Cardiac muscle cell (in vitro differentiated cells and primary cell): Measurements from ENCODE around the gene TMEM175. TPM values are rescaled to one million over a fixed set of nuclear protein-coding genes. Genes with fewer than 3 reads are reported as not detected.

Source experiments
- DNase-seq, 2 donors: peaks; one replicate each; pipeline versions ENCODE4 v3.0.0 to v3.0.0-alpha.2; 2010 to 2017; ENCODE audit warnings: low read depth in 1 of 2, low spot score in 1 of 2
- H3K27ac ChIP-seq: fragments of 200-600 bp; sonication (generic); 2 replicates; pipeline ENCODE4 v1.5.1; 2016
- H3K27me3 ChIP-seq: fragments of 200-600 bp; sonication (generic); 2 replicates; pipeline ENCODE4 v1.6.0; 2016; ENCODE audit warnings: control low read depth
- H3K36me3 ChIP-seq: fragments of 200-600 bp; sonication (generic); 2 replicates; pipeline ENCODE4 v1.5.1; 2016; ENCODE audit warnings: control low read depth
- H3K4me1 ChIP-seq: fragments of 200-600 bp; sonication (generic); 2 replicates; pipeline ENCODE4 v1.8.1; 2017; ENCODE audit warnings: low read depth, mild to moderate bottlenecking, mixed run types
- H3K4me3 ChIP-seq: fragments of 200-600 bp; sonication (generic); 2 replicates; pipeline ENCODE4 v1.5.1; 2016; ENCODE audit warnings: mild to moderate bottlenecking
- H3K9me3 ChIP-seq: fragments of 200-600 bp; sonication (generic); 2 replicates; pipeline ENCODE4 v1.5.1; 2017; ENCODE audit warnings: low read depth, mild to moderate bottlenecking, control low read depth
- CTCF ChIP-seq: IDR thresholded peaks from 2 replicates; pipeline ENCODE4 v1.5.1; 2012; ENCODE audit warnings: low read depth, mild to moderate bottlenecking, low read length
- polyA plus RNA-seq: library from polyadenylated mRNA; unstranded; fragments of >200 nt; fragmentation: Nextera tagmentation; extraction: Ambion mirVana; gene quantifications from 2 replicates; pipeline ENCODE4 v1.2.1, GENCODE V29; 2016
- total RNA-seq: library from RNA; depleted of rRNA; stranded (reverse); fragments of >200 nt; gene quantifications from 2 replicates; pipeline ENCODE4 v1.2.3, GENCODE V29; 2016

The TMEM175 gene
- total and polyA plus RNA-seq, 2 experiments from 2014 or later: 31.6 to 35.1 TPM

- no peaks in the 10 kb centered on the region for H3K27me3 ChIP-seq
- no peak for DNase-seq
- H3K4me3 ChIP-seq: peak overlapping the region; percentile 46
- H3K27ac ChIP-seq: no peak overlapping the region
- H3K9me3 ChIP-seq: no peaks in the 10 kb centered on the region
- peaks cover 11% of the 10 kb centered on the region for H3K4me1 ChIP-seq
- TF ChIP-seq CTCF: no peak
- H3K36me3 ChIP-seq: no peaks in the 10 kb centered on the region
These were observed 55.6 kb downstream of the TMEM175 start for GRCh38 chr4:987624-988513.

DNA sequence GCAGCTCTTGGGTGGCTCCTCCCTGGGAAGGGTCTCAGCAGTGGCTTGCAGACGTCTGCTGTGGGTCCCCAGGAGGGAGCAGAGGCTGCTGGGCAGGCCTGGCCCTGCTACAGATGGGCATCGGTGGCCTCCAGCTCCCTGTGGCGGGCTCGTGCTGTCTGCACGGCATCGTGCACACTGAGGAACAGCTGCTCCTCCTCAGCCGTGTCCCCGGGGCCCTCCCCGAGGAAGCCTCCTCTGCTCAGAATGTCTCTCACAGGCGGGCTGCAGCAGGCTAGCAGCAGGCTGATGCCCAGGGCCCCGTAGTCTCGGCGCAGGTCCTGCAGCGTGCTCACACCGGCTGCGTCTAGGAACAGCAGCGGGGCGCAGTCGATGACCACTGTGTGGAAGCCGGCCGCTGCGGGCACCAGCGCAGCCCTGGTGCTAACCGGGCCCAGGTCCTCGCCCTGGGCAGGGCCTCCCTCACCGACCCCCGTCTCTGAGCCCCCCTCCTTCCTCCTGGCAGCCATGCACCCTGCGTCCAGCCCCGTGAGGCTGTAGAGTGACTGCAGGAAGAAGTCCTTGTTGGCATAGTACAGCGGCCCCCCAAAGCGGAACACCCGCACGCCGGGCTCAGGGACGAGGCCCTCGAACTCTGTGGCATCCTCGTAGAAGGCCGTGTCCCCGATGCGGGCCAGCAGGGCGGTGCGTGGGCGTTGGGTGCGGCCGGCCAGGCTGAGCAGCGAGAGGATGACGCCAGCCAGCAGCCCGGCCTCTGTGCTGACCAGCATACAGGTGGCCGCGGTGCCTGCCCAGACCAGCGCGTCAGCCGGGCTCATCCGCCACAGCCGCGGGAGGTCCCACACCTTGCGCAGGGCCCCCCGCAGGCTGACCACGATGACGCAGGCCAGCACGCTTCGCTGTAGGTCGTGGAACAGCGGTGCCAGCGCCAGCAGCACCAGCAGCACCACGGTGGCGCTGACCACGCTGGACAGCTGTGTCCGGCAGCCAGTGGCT is 56.8 kb downstream of the TMEM175 start:
- H3K4me3 ChIP-seq: no peak overlapping the region
- no peak for TF ChIP-seq CTCF
- H3K36me3 ChIP-seq: no peaks in the 10 kb centered on the region
- H3K9me3 ChIP-seq: no peaks in the 10 kb centered on the region
- peaks cover 11% of the 10 kb centered on the region for H3K4me1 ChIP-seq
- H3K27me3 ChIP-seq: no peaks in the 10 kb centered on the region
- H3K27ac ChIP-seq: no peak overlapping the region
- DNase-seq: no peak

DNA sequence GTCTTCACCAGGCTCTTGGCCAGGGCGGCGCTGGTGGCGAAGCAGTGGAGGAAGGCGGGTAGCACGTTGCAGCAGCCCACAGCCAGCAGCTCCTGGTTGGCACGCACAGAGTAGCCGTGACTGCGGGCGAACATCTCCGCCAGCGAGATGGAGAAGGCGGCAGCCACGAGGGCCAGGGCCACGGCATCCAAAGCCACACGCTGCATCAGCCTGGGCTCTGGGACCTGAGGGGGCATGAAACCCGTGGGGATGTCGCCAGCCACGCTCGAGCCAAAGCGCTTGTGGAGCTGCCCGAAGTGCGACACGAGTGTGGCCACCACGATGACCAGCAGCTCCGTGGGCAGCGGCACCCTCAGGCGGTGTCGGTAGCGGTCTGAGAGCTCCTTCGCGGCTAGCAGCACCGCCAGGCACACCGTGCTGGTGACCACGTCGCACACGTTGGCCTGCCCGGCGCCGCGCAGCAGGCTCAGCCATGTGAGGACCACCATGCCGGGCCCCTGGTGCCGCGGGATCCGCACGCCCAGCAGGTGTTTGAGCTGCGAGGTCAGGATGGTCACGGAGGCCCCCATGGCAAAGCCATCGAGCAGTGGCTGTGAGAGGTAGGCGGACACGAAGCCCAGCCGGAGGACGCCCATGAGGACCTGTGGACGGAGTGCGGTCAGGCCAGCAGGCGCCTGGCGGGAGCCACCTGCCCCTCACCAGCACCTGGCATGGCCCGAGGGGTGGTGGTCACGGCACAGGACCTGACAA is 57.6 kb downstream of the TMEM175 start:
- H3K36me3 ChIP-seq: no peaks in the 10 kb centered on the region
- no peak for TF ChIP-seq CTCF
- no peak overlapping the region for H3K27ac ChIP-seq

DNA sequence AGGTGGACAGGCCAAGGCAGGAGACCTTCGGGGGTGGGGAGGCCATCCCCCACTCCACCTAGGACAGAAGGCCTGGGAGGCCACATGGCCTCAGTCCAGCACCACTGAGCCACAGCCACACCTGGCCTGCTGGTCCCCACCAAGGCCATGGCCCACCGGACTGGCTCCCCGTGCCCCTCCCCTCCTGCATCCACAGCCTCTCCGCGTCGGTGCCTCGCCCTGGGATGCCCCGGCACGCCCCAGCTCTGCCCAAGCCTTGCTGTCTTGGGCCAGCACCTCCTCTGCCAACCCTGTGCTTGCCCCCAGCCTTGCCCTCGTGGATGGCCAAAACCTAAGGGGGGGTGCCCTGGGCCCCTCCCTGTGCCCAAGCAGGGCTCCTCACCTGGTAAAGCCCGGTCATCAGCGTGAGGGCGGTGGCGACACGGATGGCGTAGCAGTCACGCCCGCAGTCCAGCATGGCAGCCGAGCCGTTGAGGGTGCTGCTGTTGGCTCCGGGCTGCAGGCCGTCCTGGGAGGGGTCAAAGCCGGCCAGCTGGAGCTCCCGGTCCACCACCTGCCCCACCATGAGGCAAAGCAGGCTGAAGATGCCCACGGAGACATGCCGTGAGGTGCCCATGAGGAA is 58.6 kb downstream of the TMEM175 start:
- no peaks in the 10 kb centered on the region for H3K36me3 ChIP-seq
- H3K9me3 ChIP-seq: no peaks in the 10 kb centered on the region
- H3K27me3 ChIP-seq: peaks cover 8% of the 10 kb centered on the region
- H3K27ac ChIP-seq: no peak overlapping the region
- DNase-seq: no peak
- no peak overlapping the region for H3K4me3 ChIP-seq
- TF ChIP-seq CTCF: no peak
- H3K4me1 ChIP-seq: peaks cover 6% of the 10 kb centered on the region

More for the DNA sequence above, 57.6 kb downstream of the TMEM175 start:
- DNase-seq: no peak
- H3K4me3 ChIP-seq: no peak overlapping the region
- no peaks in the 10 kb centered on the region for H3K27me3 ChIP-seq
- no peaks in the 10 kb centered on the region for H3K9me3 ChIP-seq
- peaks cover 11% of the 10 kb centered on the region for H3K4me1 ChIP-seq
